Measurements from ENCODE around the gene DHX32. TPM values are rescaled to one million over a fixed set of nuclear protein-coding genes. Genes with fewer than 3 reads are reported as not detected.
"Not testable (repeated sequence)": the region's sequence is repeated elsewhere in the genome, so short reads cannot be mapped to it uniquely, and the experiment has no call there.

Gene DHX32
- total RNA-seq, 1 donor from 2014 or later, result 30.2 TPM

GRCh38 chr10:125925262-125925834 lies 44.3 kb upstream of the DHX32 start:
- H3K27ac ChIP-seq, result no peak overlapping the region
- intact Hi-C loops (cut with DNase I), result no loop called here
- TF ChIP-seq POLR2A (IDR thresholded peaks at IDR 0.05) (no peak), CTCF (IDR thresholded peaks at IDR 0.05) (no peak), POLR2AphosphoS5 (IDR thresholded peaks at IDR 0.05; ENCODE audit: insufficient read depth in 1 of 2, low read depth in 1 of 2) (no peak)

GRCh38 chr10:125921643-125922306 lies 40.7 kb upstream of the DHX32 start:
- H3K9me3 ChIP-seq; H3K27ac ChIP-seq; H3K4me1 ChIP-seq; H3K4me3 ChIP-seq; H3K36me3 ChIP-seq; intact Hi-C loops (cut with DNase I); H3K27me3 ChIP-seq; DNase-seq (ENCODE audit: extremely low spot score in 2 of 2): not testable (repeated sequence)

More at GRCh38 chr10:125925262-125925834, 44.3 kb upstream of the DHX32 start:
- H3K9me3 ChIP-seq, result no peaks in the 10 kb centered on the region
- no peak overlapping the region for H3K4me3 ChIP-seq
- DNase-seq (ENCODE audit: extremely low spot score in 2 of 2), result no peak
- H3K36me3 ChIP-seq, result no peaks in the 10 kb centered on the region
- H3K27me3 ChIP-seq, result no peaks in the 10 kb centered on the region
- no peaks in the 10 kb centered on the region for H3K4me1 ChIP-seq

GRCh38 chr10:125917704-125918361 lies 36.7 kb upstream of the DHX32 start:
- H3K4me3 ChIP-seq, result not testable (repeated sequence)

GRCh38 chr10:125916977-125917376 lies 35.9 kb upstream of the DHX32 start:
- DNase-seq (ENCODE audit: extremely low spot score in 2 of 2), result no peak
- Histone ChIP-seq H3K27me3 (no peaks in the 10 kb centered on the region), H3K36me3 (no peaks in the 10 kb centered on the region), H3K4me1 (no peaks in the 10 kb centered on the region), H3K4me3 (no peak overlapping the region), H3K27ac (no peak overlapping the region), H3K9me3 (no peaks in the 10 kb centered on the region)
- intact Hi-C loops (cut with DNase I), result no loop called here
- TF ChIP-seq POLR2A (IDR thresholded peaks at IDR 0.05) (no peak), POLR2AphosphoS5 (IDR thresholded peaks at IDR 0.05; ENCODE audit: insufficient read depth in 1 of 2, low read depth in 1 of 2) (no peak), CTCF (IDR thresholded peaks at IDR 0.05) (no peak)

More at GRCh38 chr10:125917704-125918361, 36.7 kb upstream of the DHX32 start:
- H3K27me3 ChIP-seq; H3K27ac ChIP-seq; H3K9me3 ChIP-seq; intact Hi-C loops (cut with DNase I); DNase-seq (ENCODE audit: extremely low spot score in 2 of 2); H3K4me1 ChIP-seq; H3K36me3 ChIP-seq: not testable (repeated sequence)

- H3K27ac ChIP-seq; H3K4me3 ChIP-seq; H3K9me3 ChIP-seq; intact Hi-C loops (cut with DNase I); H3K36me3 ChIP-seq; H3K27me3 ChIP-seq; H3K4me1 ChIP-seq; DNase-seq (ENCODE audit: extremely low spot score in 2 of 2): not testable (repeated sequence)
Observed at GRCh38 chr10:125913277-125913676, 32.2 kb upstream of the DHX32 start.

GRCh38 chr10:125911990-125912389 lies 30.9 kb upstream of the DHX32 start:
- DNase-seq (ENCODE audit: extremely low spot score in 2 of 2), result no peak
- Histone ChIP-seq H3K4me1 (no peaks in the 10 kb centered on the region), H3K4me3 (no peak overlapping the region), H3K27ac (no peak overlapping the region), H3K9me3 (no peaks in the 10 kb centered on the region), H3K27me3 (no peaks in the 10 kb centered on the region), H3K36me3 (no peaks in the 10 kb centered on the region)
- intact Hi-C loops (cut with DNase I), result no loop called here
- no peak for TF ChIP-seq POLR2A (IDR thresholded peaks at IDR 0.05)
- no peak for TF ChIP-seq CTCF (IDR thresholded peaks at IDR 0.05)
- no peak for TF ChIP-seq POLR2AphosphoS5 (IDR thresholded peaks at IDR 0.05; ENCODE audit: insufficient read depth in 1 of 2, low read depth in 1 of 2)

Measured in vagina (tissue), 2 donors.